Stimulated activated CD4-positive, alpha-beta T cell treated with anti-CD3 and anti-CD28 coated beads, Interleukin-2, amount 100 ng/mL, for 4 hours (primary cell): ENCODE results near the gene PTH2.
"Not testable (repeated sequence)": the region's sequence is repeated elsewhere in the genome, so short reads cannot be mapped to it uniquely, and the experiment has no call there.

ENCODE experiments used
- DNase-seq: peaks from one replicate; pipeline ENCODE4 v3.0.0-alpha.2; 2020; ENCODE audit warnings: low read depth

The PTH2 gene

GRCh38 chr19:49378512-49378911, 44.7 kb downstream of the PTH2 start:
- no peak for DNase-seq

- DNase-seq: no peak
These were observed 48.4 kb downstream of the PTH2 start for GRCh38 chr19:49374665-49375434.

GRCh38 chr19:49373174-49373573, 50.1 kb downstream of the PTH2 start:
- DNase-seq: not testable (repeated sequence)
